ENCODE measurements around the gene ZNF488.

ZNF488 gene

DNA sequence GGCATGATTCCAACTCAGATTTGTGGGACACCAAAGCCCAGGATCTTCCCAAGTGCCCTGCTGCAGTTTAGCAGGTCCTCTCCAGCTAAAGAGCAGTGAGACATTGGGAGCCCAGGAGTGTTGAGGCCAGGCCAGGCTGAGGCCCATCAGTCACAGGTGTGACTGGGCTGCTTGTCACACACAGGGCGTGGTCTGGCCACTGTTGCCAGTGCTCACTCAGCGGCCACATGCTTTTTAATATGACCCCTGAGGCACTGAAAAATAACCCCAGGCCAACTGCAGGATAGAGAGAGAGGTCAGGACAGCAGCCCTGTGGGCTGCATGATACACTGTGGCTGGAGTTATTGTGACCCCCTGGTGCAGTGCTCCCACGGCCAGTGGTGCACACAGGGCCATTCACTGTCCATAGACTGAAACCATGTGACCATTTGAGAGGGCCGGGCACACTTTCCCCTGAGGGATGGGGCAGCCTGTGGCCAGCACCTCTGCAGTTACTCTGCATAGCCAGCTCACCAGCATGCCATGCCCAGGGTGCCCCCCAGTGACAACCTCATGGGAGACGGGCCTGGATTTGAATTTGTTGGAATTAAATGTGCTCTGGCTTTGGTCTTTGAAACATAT, 57.7 kb downstream of the ZNF488 start:
- no peak overlapping the region for H3K27ac ChIP-seq
- no peak for DNase-seq (ENCODE audit: low spot score)
- ChIA-PET CTCF (interaction anchor here (0.6 kb wide), 1 partner anchor 89 kb away, joined by 3 read pairs; no protein-coding TSS in a partner anchor), POLR2A (ENCODE audit: low non-redundant PET) (no interaction called here)
- no peak for TF ChIP-seq CTCF (conservative IDR thresholded peaks at IDR 0.05; ENCODE audit: low read depth)

DNA sequence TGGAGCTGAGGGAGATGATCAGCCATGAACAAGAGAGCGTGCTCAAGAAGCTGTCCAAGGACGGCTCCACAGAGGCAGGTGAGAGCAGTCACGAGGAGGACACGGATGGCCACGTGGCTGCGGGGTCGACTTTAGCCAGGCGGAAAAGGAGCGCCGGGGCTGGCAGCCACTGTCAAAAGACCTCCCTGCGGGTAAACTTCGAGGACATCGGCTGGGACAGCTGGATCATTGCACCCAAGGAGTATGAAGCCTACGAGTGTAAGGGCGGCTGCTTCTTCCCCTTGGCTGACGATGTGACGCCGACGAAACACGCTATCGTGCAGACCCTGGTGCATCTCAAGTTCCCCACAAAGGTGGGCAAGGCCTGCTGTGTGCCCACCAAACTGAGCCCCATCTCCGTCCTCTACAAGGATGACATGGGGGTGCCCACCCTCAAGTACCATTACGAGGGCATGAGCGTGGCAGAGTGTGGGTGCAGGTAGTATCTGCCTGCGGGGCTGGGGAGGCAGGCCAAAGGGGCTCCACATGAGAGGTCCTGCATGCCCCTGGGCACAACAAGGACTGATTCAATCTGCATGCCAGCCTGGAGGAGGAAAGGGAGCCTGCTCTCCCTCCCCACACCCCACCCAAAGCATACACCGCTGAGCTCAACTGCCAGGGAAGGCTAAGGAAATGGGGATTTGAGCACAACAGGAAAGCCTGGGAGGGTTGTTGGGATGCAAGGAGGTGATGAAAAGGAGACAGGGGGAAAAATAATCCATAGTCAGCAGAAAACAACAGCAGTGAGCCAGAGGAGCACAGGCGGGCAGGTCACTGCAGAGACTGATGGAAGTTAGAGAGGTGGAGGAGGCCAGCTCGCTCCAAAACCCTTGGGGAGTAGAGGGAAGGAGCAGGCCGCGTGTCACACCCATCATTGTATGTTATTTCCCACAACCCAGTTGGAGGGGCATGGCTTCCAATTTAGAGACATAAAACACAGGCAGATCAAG, 58.5 kb downstream of the ZNF488 start:
- POLR2A ChIA-PET (ENCODE audit: low non-redundant PET), result no interaction called here
- DNase-seq (ENCODE audit: low spot score), result no peak
- H3K27ac ChIP-seq, result no peak overlapping the region
- CTCF ChIA-PET, result no interaction called here
- TF ChIP-seq CTCF (conservative IDR thresholded peaks at IDR 0.05; ENCODE audit: low read depth), result no peak

DNA sequence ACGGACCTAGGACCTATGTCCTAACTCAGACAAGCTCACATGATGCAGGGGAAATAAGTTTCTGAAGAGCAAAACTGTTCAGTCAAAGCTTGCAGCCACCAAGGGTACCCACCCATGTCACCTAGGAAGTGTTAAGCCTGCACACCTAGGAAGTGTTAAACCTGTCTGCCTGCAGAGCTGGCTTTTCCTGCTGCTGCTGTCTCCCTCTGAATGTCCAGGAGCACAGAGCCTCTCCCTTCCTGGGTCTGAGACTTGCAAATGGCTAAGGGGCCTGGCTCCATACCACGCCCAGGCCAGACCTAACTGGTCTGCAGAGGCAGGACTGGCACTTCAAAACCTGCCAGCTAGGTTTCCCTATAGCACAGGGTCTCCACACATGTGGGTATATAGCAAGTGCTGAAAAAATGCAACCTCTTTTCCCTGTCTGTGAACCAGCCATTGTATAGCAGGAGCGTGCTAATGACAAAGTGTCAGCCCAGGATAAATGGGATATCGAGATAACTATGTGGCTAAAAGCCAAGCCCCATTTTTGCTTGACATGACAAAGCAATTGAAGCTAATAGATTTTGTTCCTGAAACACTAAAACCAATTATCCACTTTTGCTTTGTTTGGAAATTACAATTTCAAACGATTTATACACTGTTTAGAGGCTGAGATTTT, 60.3 kb downstream of the ZNF488 start:
- DNase-seq (ENCODE audit: low spot score), result no peak
- POLR2A ChIA-PET (ENCODE audit: low non-redundant PET), result no interaction called here
- CTCF ChIA-PET, result no interaction called here
- TF ChIP-seq CTCF (conservative IDR thresholded peaks at IDR 0.05; ENCODE audit: low read depth), result no peak
- H3K27ac ChIP-seq, result no peak overlapping the region

- ChIA-PET CTCF (interaction anchor here (0.9 kb wide), 1 partner anchor 11 kb away, joined by 4 read pairs; no protein-coding TSS in a partner anchor), POLR2A (ENCODE audit: low non-redundant PET) (no interaction called here)
- no peak for DNase-seq (ENCODE audit: low spot score)
- no peak overlapping the region for H3K27ac ChIP-seq
- TF ChIP-seq CTCF (conservative IDR thresholded peaks at IDR 0.05; ENCODE audit: low read depth), result no peak
These were observed 61.0 kb downstream of the ZNF488 start for GRCh38 chr10:47323087-47323486.

DNA sequence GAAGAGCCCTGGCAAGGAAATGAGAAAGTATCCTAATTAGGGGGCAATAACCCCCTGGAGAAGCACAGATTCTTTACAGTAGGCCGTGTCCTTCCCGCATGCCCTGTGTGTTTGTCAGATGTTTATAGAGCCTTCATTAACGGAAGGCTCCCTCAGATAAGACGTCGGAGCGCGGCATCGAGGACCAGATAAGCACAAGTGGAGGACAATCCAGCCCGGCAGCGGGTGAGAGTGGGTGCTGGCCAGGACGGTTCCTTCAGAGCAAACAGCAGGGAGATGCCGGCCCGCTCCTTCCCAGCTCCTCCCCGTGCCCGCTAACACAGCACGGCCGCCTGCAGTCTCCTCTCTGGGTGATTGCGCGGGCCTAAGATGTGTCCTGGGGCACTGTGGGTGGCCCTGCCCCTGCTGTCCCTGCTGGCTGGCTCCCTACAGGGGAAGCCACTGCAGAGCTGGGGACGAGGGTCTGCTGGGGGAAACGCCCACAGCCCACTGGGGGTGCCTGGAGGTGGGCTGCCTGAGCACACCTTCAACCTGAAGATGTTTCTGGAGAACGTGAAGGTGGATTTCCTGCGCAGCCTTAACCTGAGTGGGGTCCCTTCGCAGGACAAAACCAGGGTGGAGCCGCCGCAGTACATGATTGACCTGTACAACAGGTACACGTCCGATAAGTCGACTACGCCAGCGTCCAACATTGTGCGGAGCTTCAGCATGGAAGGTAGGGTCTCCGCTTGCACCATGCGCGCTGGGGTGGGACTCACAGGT, 61.6 kb downstream of the ZNF488 start, which contains the start of gene GDF2:
Gene GDF2, plus strand, starts transcription at position 155 of the 762 bp plus-strand sequence. Its CDS starts 215 bp downstream, at position 370.
- no peak within 1 kb of the TSS for H3K27ac ChIP-seq
- DNase-seq (ENCODE audit: low spot score), result no peak
- CTCF ChIA-PET, result interaction anchor here (0.9 kb wide), 1 partner anchor 10 kb away, joined by 4 read pairs; no protein-coding TSS in a partner anchor
- POLR2A ChIA-PET (ENCODE audit: low non-redundant PET), result no interaction called here
- no peak for TF ChIP-seq CTCF (conservative IDR thresholded peaks at IDR 0.05; ENCODE audit: low read depth)
